Gastrocnemius medialis (tissue), 4 donors: Measurements from ENCODE around the gene PLAC1. TPM values are rescaled to one million over a fixed set of nuclear protein-coding genes. Genes with fewer than 3 reads are reported as not detected.

Experiments
- ATAC-seq, 2 donors: fragments of 150-250 bp; one replicate each; pipeline ENCODE4 v1.9.1; 2016
- DNase-seq, 2 donors: peaks; one replicate each; pipeline ENCODE4 v3.0.0-alpha.2; 2019
- H3K27ac ChIP-seq, 4 donors: fragments of 200-600 bp; sonication (generic); 1 replicate in 1 of 4; 2 replicates in 3 of 4; pipeline ENCODE4 v1.5.1; 2016 to 2018; ENCODE audit warnings: mild to moderate bottlenecking in 2 of 4, moderate library complexity in 1 of 4
- H3K27me3 ChIP-seq, 3 donors: fragments of 200-600 bp; sonication (generic) in 2 of 3; 1 replicate in 1 of 3; 2 replicates in 2 of 3; pipeline versions ENCODE4 v1.5.1 to v1.6.0; 2016 to 2019; ENCODE audit warnings: mild to moderate bottlenecking in 1 of 3, moderate library complexity in 1 of 3
- H3K36me3 ChIP-seq, 2 donors: fragments of 200-600 bp; sonication (generic) in 1 of 2; one replicate each; pipeline ENCODE4 v1.5.1; 2017 to 2018
- H3K4me1 ChIP-seq, 2 donors: fragments of 200-600 bp; sonication (generic) in 1 of 2; one replicate each; pipeline ENCODE4 v1.5.1; 2016 to 2017; ENCODE audit warnings: mild to moderate bottlenecking in 2 of 2
- H3K4me3 ChIP-seq, 4 donors: fragments of 200-600 bp; sonication (generic) in 3 of 4; 1 replicate in 1 of 4; 2 replicates in 3 of 4; pipeline ENCODE4 v1.5.1; 2016 to 2019; ENCODE audit warnings: mild to moderate bottlenecking in 2 of 4
- H3K9me3 ChIP-seq, 3 donors: fragments of 200-600 bp; sonication (generic) in 2 of 3; 1 replicate in 1 of 3; 2 replicates in 2 of 3; pipeline ENCODE4 v1.5.1; 2016 to 2019
- CTCF ChIP-seq, 5 experiments: fragments of 450-650 bp in 3 of 5; fragments of 200-600 bp in 2 of 5; sonication (generic) in 2 of 5; IDR thresholded peaks in 4 of 5; conservative IDR thresholded peaks in 1 of 5; 1 replicate in 4 of 5; 2 replicates in 1 of 5; pipeline ENCODE4 v1.5.1; 2016 to 2019; ENCODE audit warnings: antibody characterized with exemption in 5 of 5, mild to moderate bottlenecking in 3 of 5, moderate library complexity in 3 of 5
- POLR2A ChIP-seq, 2 donors: fragments of 450-650 bp; IDR thresholded peaks; one replicate each; pipeline ENCODE4 v1.6.1; 2017; ENCODE audit warnings: antibody characterized with exemption in 2 of 2, mild to moderate bottlenecking in 2 of 2, moderate library complexity in 2 of 2
- in situ Hi-C, 4 donors: fragments of 200-750 bp; cut with MboI; loops; one replicate each; pipeline versions ENCODE4 v1.15.0 to v1.8.0; 2017; ENCODE audit warnings: low sequenced_read_pairs in 4 of 4
- intact Hi-C: fragments of 100-400 bp; cut with DNase I; formaldehyde crosslinking; loops from one replicate; pipeline ENCODE4 v1.15.1; 2023; ENCODE audit warnings: low total_unique reads
- total RNA-seq, 4 donors: library from RNA; depleted of rRNA; stranded (reverse); fragments of >200 nt; gene quantifications; one replicate each; pipeline versions ENCODE4 v1.1.0 to v1.2.3, GENCODE V29; 2016

Gene PLAC1
- total RNA-seq, 4 donors from 2014 or later = not detected

DNA sequence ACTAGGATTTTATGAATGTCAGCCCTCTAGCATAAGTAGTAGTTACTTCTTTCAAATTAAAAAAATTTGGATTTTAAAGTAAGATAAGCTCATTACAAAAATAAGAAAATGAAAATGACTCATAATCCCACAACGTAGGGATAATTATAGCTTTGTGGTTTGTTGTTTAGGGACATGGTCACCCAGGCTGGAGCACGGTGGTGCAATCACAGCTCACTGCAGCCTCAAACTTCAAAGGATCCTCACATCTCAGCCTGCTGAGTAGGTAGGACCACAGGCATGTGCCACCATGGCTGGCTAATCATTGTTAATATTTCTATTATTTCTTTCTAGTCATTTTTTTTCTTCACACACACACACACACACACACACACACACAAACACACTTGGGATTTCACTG lies 57.6 kb downstream of the PLAC1 start:
- intact Hi-C loops (no loop called here), in situ Hi-C loops (no loop called here)
- no peak for TF ChIP-seq CTCF (IDR thresholded peaks at IDR 0.05 in 4 of 5, conservative IDR thresholded peaks at IDR 0.05 in 1 of 5)
- no peak for TF ChIP-seq POLR2A (IDR thresholded peaks at IDR 0.05)
- Histone ChIP-seq H3K4me1 (no peaks in the 10 kb centered on the region), H3K9me3 (peaks cover 0 to 4% (median 0%) of the 10 kb centered on the region in 3 donors), H3K27ac (no peak overlapping the region), H3K27me3 (no peaks in the 10 kb centered on the region), H3K36me3 (no peaks in the 10 kb centered on the region), H3K4me3 (no peak overlapping the region)
- ATAC-seq (no peak), DNase-seq (no peak)

DNA sequence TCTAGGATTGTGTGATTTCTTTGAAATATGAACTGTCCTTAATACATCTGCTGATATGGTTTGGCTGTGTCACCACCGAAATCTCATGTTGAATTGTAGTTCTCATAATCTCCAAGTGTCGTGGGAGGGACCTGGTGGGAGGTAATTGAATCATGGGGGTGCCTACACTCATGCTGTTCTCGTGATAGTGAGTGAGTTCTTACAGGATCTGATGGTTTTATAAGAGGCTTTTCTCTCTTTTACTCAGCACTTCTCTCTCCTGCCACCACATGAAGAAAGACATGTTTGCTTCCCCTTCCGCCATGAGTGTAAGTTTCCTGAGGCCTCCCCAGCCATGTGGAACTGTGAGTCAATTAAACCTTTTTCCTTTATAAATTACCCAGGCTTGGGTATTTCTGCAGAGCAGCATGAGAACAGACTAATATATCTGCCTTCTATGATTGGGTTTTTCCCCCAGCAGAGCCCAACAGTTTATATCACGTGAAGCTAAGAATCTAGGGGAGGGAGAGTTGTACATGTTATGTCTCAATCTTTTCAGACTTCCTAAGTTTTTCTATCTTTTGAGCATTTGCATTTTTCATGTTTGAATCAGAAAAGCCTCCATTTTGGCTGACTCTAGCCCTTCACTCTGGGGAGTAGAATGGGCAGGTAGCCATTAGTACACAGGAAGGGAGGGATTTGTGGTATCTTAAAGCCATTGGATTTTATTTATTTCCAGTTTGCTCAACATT lies 58.9 kb downstream of the PLAC1 start:
- TF ChIP-seq POLR2A (IDR thresholded peaks at IDR 0.05) = no peak
- Histone ChIP-seq H3K27me3 (no peaks in the 10 kb centered on the region), H3K4me3 (no peak overlapping the region), H3K4me1 (no peaks in the 10 kb centered on the region), H3K9me3 (peaks cover 0 to 4% (median 0%) of the 10 kb centered on the region in 3 donors), H3K36me3 (no peaks in the 10 kb centered on the region), H3K27ac (no peak overlapping the region)
- DNase-seq (peak in 1 of 2 donors; percentile 30), ATAC-seq (peak; percentile 24 to 36)
- in situ Hi-C loops = no loop called here
- intact Hi-C loops = no loop called here

GRCh38 chrX:134592303-134592702 lies 66.0 kb downstream of the PLAC1 start:
- no peaks in the 10 kb centered on the region for H3K36me3 ChIP-seq
- TF ChIP-seq POLR2A (IDR thresholded peaks at IDR 0.05) = no peak
- TF ChIP-seq CTCF (IDR thresholded peaks at IDR 0.05 in 4 of 5, conservative IDR thresholded peaks at IDR 0.05 in 1 of 5) = no peak
- in situ Hi-C loops = no loop called here
- H3K4me1 ChIP-seq = no peaks in the 10 kb centered on the region
- ATAC-seq (no peak), DNase-seq (no peak)
- H3K9me3 ChIP-seq = no peaks in the 10 kb centered on the region
- H3K27me3 ChIP-seq = no peaks in the 10 kb centered on the region
- intact Hi-C loops = no loop called here
- no peak overlapping the region for H3K4me3 ChIP-seq
- no peak overlapping the region for H3K27ac ChIP-seq

DNA sequence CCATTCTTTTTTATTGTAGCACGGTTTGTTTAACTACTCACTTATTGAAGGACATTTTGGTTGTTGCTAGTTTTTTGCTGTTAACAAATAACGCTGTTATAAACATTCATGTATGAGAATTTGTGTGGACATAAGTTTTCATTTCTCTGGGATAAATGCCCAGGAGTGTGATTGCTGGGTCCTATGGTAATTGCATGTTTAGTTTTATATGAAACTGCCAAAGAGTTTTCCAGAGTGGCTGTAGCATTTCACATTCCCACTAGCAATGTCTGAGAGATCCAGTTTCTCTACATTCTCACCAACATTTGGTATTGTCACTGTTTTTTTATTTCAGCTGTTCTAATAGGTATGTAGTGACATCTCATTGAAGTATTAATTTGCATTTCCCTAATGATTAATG lies 66.8 kb downstream of the PLAC1 start:
- no peak for TF ChIP-seq POLR2A (IDR thresholded peaks at IDR 0.05)
- no peak for TF ChIP-seq CTCF (IDR thresholded peaks at IDR 0.05 in 4 of 5, conservative IDR thresholded peaks at IDR 0.05 in 1 of 5)
- Histone ChIP-seq H3K36me3 (no peaks in the 10 kb centered on the region), H3K4me1 (no peaks in the 10 kb centered on the region), H3K27me3 (no peaks in the 10 kb centered on the region), H3K4me3 (no peak overlapping the region), H3K27ac (no peak overlapping the region), H3K9me3 (no peaks in the 10 kb centered on the region)
- intact Hi-C loops (no loop called here), in situ Hi-C loops (no loop called here)
- ATAC-seq (no peak), DNase-seq (no peak)

DNA sequence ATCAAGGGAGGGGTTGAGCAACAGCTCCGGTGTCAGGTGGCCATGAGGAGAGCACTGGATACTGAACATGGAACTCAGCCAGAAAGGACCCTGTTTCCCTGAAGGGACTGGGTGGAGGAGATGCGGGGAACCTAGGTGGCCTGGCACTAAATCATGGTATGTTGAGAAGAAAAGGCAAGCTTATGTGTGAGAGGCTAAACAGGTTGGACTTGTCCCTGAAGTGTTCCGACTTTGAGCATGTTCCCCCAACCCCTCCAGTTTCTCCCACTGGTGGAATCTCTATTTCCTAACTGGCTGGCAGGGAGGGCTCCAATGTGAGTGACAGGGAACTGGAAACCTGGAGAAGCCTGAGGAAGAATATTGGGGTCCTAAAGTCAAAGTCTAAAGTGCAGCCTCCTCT lies 69.5 kb downstream of the PLAC1 start:
- no peaks in the 10 kb centered on the region for H3K36me3 ChIP-seq
- H3K27me3 ChIP-seq = no peaks in the 10 kb centered on the region
- DNase-seq (no peak), ATAC-seq (no peak)
- no peaks in the 10 kb centered on the region for H3K4me1 ChIP-seq
- no peak overlapping the region for H3K27ac ChIP-seq
- H3K9me3 ChIP-seq = no peaks in the 10 kb centered on the region
- H3K4me3 ChIP-seq = no peak overlapping the region
- intact Hi-C loops (no loop called here), in situ Hi-C loops (no loop called here)
- TF ChIP-seq CTCF (IDR thresholded peaks at IDR 0.05 in 4 of 5, conservative IDR thresholded peaks at IDR 0.05 in 1 of 5) (no peak), POLR2A (IDR thresholded peaks at IDR 0.05) (no peak)
